Suppressor macrophage treated with lipopolysaccharide for 4 hours (primary cell): ENCODE measurements around the gene EGR1.
"Not testable (repeated sequence)": the region's sequence is repeated elsewhere in the genome, so short reads cannot be mapped to it uniquely, and the experiment has no call there.

Source experiments
- DNase-seq: peaks from one replicate; pipeline ENCODE4 v3.0.0-alpha.2; 2020

EGR1 gene

GRCh38 chr5:138470322-138471051, 5.2 kb downstream of the EGR1 start:
- DNase-seq: no peak

- DNase-seq: no peak
Measured at GRCh38 chr5:138471052-138471361, 5.7 kb downstream of the EGR1 start.

GRCh38 chr5:138472353-138472752, 7.1 kb downstream of the EGR1 start:
- no peak for DNase-seq

- DNase-seq: not testable (repeated sequence)
Measured at GRCh38 chr5:138473151-138473550, 7.9 kb downstream of the EGR1 start.

- no peak for DNase-seq
Measured at GRCh38 chr5:138476918-138477317, 11.6 kb downstream of the EGR1 start.

GRCh38 chr5:138482638-138483037, 17.4 kb downstream of the EGR1 start:
- no peak for DNase-seq

GRCh38 chr5:138488481-138488945, 23.2 kb downstream of the EGR1 start:
- DNase-seq: peak; percentile 42

- no peak for DNase-seq
Measured at GRCh38 chr5:138489683-138490061, 24.4 kb downstream of the EGR1 start.

GRCh38 chr5:138490648-138491283, 25.5 kb downstream of the EGR1 start:
- DNase-seq: no peak

GRCh38 chr5:138491284-138491648, 26.0 kb downstream of the EGR1 start:
- no peak for DNase-seq

- peak; percentile 93 for DNase-seq
Measured at GRCh38 chr5:138491669-138492559, 26.6 kb downstream of the EGR1 start.

- DNase-seq: no peak
Measured at GRCh38 chr5:138492560-138493045, 27.3 kb downstream of the EGR1 start.

GRCh38 chr5:138495351-138495750, 30.1 kb downstream of the EGR1 start:
- DNase-seq: no peak

GRCh38 chr5:138498376-138498775, 33.1 kb downstream of the EGR1 start:
- no peak for DNase-seq

GRCh38 chr5:138502121-138502520, 36.8 kb downstream of the EGR1 start:
- no peak for DNase-seq

GRCh38 chr5:138502521-138502920, 37.2 kb downstream of the EGR1 start:
- DNase-seq: no peak

GRCh38 chr5:138503487-138504270, 38.4 kb downstream of the EGR1 start:
- peak; percentile 75 for DNase-seq

GRCh38 chr5:138504799-138505198, 39.5 kb downstream of the EGR1 start:
- no peak for DNase-seq

GRCh38 chr5:138506370-138507306, 41.4 kb downstream of the EGR1 start:
- DNase-seq: no peak

- peak; percentile 85 for DNase-seq
Measured at GRCh38 chr5:138507485-138507884, 42.2 kb downstream of the EGR1 start.

GRCh38 chr5:138508958-138509357, 43.7 kb downstream of the EGR1 start:
- no peak for DNase-seq

- peak; percentile 83 for DNase-seq
Measured at GRCh38 chr5:138514021-138514420, 48.7 kb downstream of the EGR1 start.
